ENCODE measurements around the gene RALGAPA1.

- no peak for TF ChIP-seq EZH2 (IDR thresholded peaks at IDR 0.05; ENCODE audit: borderline replicate concordance, low read depth, low read length, severe bottlenecking)
- TF ChIP-seq CTCF (IDR thresholded peaks at IDR 0.05; ENCODE audit: borderline replicate concordance, extremely low read depth, low read length, poor library complexity, severe bottlenecking), result no peak
These were observed 180.1 kb downstream of the RALGAPA1 start for GRCh38 chr14:35628989-35629388.

All from DND-41 (cell line).